Measurements from ENCODE around the gene CLDN12. TPM values are rescaled to one million over a fixed set of nuclear protein-coding genes. Genes with fewer than 3 reads are reported as not detected.

Gene CLDN12
- polyA plus RNA-seq, 2 of the 4 experiments (the other 2 are of a cell fraction), result 19.9 to 51.3 TPM

DNA sequence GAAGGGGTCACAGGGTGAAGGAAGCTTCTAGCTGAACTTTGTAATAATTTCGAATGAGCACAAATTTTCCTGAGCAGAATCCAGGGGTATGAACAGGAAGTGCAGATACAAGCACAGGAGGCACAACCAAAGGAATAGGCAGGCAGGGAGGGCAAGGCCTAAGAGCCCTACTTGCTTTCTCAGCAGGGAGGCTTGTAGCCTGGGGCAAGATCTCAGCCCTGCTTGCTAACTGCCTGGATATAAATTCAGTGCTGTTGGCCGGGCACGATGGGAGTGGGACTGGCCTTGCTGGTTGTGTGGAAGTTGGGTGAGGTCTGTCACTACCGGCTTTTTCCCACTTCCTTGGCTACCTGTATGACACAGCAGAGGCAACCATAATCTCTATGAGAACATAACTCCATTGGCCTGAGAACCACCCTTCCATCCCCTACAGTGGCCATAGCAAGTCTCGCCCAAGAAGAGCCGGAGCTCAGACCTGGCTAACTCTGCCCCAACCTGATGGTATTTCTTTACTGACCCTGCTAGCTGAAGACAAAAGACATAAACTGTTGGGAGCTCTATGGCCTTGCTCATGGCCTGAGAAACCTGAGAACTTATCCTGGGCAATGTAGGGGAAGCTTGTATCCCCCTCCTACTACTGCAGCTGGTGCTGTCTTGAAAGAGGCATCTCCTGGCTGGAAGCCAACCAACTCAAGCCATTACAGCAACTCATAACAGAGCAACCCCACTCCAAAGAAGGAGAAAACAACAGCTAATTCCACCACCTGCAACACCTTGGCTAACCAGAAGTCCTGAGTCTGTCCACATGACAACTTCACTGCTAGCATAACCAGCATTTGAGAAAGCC is 27.6 kb downstream of the CLDN12 start:
- Histone ChIP-seq H3K4me1 (no peaks in the 10 kb centered on the region), H3K27ac (no peak overlapping the region), H3K4me3 (no peak overlapping the region), H3K9me3 (peaks cover 3% of the 10 kb centered on the region; the same call in 2 of the 3 replicates), H3K4me2 (no peak overlapping the region)
- ChIA-PET POLR2A (no interaction called here), CTCF (interaction anchor here (0.8 to 2.7 kb wide), 2 partner anchors 24 to 277 kb away, joined by 3 to 9 read pairs; partner anchors contain the start of gene STEAP1)
- DNase-seq (ENCODE audit: low read depth in 1 of 2, low spot score in 1 of 2) (no peak), ATAC-seq (no peak), FAIRE-seq (no peak)
- WGBS (ENCODE audit: missing lambda C conversion rate), result 46% methylated on average over 6 of the region's 6 CpGs
- TF ChIP-seq ZFP36 (IDR thresholded peaks at IDR 0.05; ENCODE audit: borderline replicate concordance, partially characterized antibody) (no peak), KDM1A (IDR thresholded peaks at IDR 0.05; ENCODE audit: low read depth) (no peak), MAZ (IDR thresholded peaks at IDR 0.05; ENCODE audit: borderline replicate concordance, low read depth, low read length) (no peak), POLR2AphosphoS2 (conservative IDR thresholded peaks at IDR 0.05; ENCODE audit: low read length) (no peak), HOXA7 (CRISPR knock-in tag; IDR thresholded peaks at IDR 0.05) (no peak), CBX2 (IDR thresholded peaks at IDR 0.05; ENCODE audit: borderline replicate concordance, low read depth) (no peak), CHD4 (IDR thresholded peaks at IDR 0.05; ENCODE audit: borderline replicate concordance) (no peak), JUNB (IDR thresholded peaks at IDR 0.05) (no peak), RARB (CRISPR knock-in tag; IDR thresholded peaks at IDR 0.05) (no peak)
- TF ChIP-seq, protein P1, sequence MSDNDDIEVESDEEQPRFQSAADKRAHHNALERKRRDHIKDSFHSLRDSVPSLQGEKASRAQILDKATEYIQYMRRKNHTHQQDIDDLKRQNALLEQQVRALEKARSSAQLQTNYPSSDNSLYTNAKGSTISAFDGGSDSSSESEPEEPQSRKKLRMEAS (IDR thresholded peaks at IDR 0.05), result no peak
- TF ChIP-seq, protein P2, sequence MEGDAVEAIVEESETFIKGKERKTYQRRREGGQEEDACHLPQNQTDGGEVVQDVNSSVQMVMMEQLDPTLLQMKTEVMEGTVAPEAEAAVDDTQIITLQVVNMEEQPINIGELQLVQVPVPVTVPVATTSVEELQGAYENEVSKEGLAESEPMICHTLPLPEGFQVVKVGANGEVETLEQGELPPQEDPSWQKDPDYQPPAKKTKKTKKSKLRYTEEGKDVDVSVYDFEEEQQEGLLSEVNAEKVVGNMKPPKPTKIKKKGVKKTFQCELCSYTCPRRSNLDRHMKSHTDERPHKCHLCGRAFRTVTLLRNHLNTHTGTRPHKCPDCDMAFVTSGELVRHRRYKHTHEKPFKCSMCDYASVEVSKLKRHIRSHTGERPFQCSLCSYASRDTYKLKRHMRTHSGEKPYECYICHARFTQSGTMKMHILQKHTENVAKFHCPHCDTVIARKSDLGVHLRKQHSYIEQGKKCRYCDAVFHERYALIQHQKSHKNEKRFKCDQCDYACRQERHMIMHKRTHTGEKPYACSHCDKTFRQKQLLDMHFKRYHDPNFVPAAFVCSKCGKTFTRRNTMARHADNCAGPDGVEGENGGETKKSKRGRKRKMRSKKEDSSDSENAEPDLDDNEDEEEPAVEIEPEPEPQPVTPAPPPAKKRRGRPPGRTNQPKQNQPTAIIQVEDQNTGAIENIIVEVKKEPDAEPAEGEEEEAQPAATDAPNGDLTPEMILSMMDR (IDR thresholded peaks at IDR 0.05), result no peak
- TF ChIP-seq, protein P3, sequence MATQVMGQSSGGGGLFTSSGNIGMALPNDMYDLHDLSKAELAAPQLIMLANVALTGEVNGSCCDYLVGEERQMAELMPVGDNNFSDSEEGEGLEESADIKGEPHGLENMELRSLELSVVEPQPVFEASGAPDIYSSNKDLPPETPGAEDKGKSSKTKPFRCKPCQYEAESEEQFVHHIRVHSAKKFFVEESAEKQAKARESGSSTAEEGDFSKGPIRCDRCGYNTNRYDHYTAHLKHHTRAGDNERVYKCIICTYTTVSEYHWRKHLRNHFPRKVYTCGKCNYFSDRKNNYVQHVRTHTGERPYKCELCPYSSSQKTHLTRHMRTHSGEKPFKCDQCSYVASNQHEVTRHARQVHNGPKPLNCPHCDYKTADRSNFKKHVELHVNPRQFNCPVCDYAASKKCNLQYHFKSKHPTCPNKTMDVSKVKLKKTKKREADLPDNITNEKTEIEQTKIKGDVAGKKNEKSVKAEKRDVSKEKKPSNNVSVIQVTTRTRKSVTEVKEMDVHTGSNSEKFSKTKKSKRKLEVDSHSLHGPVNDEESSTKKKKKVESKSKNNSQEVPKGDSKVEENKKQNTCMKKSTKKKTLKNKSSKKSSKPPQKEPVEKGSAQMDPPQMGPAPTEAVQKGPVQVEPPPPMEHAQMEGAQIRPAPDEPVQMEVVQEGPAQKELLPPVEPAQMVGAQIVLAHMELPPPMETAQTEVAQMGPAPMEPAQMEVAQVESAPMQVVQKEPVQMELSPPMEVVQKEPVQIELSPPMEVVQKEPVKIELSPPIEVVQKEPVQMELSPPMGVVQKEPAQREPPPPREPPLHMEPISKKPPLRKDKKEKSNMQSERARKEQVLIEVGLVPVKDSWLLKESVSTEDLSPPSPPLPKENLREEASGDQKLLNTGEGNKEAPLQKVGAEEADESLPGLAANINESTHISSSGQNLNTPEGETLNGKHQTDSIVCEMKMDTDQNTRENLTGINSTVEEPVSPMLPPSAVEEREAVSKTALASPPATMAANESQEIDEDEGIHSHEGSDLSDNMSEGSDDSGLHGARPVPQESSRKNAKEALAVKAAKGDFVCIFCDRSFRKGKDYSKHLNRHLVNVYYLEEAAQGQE (IDR thresholded peaks at IDR 0.05), result no peak
- TF ChIP-seq, protein P4, sequence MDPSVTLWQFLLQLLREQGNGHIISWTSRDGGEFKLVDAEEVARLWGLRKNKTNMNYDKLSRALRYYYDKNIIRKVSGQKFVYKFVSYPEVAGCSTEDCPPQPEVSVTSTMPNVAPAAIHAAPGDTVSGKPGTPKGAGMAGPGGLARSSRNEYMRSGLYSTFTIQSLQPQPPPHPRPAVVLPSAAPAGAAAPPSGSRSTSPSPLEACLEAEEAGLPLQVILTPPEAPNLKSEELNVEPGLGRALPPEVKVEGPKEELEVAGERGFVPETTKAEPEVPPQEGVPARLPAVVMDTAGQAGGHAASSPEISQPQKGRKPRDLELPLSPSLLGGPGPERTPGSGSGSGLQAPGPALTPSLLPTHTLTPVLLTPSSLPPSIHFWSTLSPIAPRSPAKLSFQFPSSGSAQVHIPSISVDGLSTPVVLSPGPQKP (IDR thresholded peaks at IDR 0.05; ENCODE audit: low read depth, low read length), result no peak
- TF ChIP-seq, protein P5, sequence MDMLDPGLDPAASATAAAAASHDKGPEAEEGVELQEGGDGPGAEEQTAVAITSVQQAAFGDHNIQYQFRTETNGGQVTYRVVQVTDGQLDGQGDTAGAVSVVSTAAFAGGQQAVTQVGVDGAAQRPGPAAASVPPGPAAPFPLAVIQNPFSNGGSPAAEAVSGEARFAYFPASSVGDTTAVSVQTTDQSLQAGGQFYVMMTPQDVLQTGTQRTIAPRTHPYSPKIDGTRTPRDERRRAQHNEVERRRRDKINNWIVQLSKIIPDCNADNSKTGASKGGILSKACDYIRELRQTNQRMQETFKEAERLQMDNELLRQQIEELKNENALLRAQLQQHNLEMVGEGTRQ (IDR thresholded peaks at IDR 0.05), result no peak
- TF ChIP-seq, protein P6, sequence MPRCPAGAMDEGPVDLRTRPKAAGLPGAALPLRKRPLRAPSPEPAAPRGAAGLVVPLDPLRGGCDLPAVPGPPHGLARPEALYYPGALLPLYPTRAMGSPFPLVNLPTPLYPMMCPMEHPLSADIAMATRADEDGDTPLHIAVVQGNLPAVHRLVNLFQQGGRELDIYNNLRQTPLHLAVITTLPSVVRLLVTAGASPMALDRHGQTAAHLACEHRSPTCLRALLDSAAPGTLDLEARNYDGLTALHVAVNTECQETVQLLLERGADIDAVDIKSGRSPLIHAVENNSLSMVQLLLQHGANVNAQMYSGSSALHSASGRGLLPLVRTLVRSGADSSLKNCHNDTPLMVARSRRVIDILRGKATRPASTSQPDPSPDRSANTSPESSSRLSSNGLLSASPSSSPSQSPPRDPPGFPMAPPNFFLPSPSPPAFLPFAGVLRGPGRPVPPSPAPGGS (IDR thresholded peaks at IDR 0.05), result no peak
